ENCODE measurements around the gene MISP.

Gene MISP

DNA sequence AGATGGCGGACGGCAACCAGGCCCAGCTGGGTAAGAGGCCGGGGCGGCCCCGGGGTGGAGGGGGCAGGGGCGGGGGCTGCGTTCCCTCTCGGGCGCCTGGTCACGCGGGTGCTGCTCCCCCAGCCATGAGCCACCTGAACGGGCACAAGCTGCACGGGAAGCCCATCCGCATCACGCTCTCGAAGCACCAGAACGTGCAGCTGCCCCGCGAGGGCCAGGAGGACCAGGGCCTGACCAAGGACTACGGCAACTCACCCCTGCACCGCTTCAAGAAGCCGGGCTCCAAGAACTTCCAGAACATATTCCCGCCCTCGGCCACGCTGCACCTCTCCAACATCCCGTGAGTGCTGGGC, 57.5 kb downstream of the MISP start:
- DNase-seq (ENCODE audit: low read depth in 1 of 2, low spot score in 1 of 2): no peak

DNA sequence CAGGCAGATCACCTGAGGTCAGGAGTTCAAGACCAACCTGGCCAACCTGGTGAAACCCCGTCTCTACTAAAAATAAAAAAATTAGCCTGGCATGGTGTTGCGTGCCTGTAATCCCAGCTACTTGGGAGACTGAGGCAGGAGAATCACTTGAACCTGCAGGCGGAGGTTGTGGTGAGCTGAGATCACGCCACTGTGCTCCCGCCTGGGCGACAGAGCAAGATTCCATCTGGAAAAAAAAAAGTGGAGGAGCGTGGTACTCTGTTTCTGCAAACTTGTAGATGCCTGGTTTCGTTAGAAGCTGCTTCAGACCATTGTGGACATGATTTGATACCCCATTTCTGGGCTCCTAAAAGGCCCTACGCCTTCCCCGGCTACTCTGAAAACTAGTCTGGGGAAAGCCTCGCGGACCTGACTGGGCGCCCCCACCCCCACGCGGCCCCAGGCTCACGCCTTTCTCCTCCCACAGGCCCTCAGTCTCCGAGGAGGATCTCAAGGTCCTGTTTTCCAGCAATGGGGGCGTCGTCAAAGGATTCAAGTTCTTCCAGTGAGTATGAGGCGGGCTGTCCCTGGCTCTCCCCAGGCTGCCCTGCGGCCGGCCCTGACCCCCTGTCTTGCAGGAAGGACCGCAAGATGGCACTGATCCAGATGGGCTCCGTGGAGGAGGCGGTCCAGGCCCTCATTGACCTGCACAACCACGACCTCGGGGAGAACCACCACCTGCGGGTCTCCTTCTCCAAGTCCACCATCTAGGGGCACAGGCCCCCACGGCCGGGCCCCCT, 59.4 kb downstream of the MISP start:
- no peak for DNase-seq (ENCODE audit: low read depth in 1 of 2, low spot score in 1 of 2)

DNA sequence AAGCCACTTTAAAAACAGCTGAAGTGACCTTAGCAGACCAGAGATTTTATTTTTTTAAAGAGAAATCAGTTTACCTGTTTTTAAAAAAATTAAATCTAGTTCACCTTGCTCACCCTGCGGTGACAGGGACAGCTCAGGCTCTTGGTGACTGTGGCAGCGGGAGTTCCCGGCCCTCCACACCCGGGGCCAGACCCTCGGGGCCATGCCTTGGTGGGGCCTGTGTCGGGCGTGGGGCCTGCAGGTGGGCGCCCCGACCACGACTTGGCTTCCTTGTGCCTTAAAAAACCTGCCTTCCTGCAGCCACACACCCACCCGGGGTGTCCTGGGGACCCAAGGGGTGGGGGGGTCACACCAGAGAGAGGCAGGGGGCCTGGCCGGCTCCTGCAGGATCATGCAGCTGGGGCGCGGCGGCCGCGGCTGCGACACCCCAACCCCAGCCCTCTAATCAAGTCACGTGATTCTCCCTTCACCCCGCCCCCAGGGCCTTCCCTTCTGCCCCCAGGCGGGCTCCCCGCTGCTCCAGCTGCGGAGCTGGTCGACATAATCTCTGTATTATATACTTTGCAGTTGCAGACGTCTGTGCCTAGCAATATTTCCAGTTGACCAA, 60.1 kb downstream of the MISP start:
- DNase-seq (ENCODE audit: low read depth in 1 of 2, low spot score in 1 of 2): no peak

DNA sequence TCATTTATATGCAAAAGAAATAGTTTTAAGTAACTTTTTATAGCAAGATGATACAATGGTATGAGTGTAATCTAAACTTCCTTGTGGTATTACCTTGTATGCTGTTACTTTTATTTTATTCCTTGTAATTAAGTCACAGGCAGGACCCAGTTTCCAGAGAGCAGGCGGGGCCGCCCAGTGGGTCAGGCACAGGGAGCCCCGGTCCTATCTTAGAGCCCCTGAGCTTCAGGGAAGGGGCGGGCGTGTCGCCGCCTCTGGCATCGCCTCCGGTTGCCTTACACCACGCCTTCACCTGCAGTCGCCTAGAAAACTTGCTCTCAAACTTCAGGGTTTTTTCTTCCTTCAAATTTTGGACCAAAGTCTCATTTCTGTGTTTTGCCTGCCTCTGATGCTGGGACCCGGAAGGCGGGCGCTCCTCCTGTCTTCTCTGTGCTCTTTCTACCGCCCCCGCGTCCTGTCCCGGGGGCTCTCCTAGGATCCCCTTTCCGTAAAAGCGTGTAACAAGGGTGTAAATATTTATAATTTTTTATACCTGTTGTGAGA, 60.7 kb downstream of the MISP start:
- no peak for DNase-seq (ENCODE audit: low read depth in 1 of 2, low spot score in 1 of 2)

DNA sequence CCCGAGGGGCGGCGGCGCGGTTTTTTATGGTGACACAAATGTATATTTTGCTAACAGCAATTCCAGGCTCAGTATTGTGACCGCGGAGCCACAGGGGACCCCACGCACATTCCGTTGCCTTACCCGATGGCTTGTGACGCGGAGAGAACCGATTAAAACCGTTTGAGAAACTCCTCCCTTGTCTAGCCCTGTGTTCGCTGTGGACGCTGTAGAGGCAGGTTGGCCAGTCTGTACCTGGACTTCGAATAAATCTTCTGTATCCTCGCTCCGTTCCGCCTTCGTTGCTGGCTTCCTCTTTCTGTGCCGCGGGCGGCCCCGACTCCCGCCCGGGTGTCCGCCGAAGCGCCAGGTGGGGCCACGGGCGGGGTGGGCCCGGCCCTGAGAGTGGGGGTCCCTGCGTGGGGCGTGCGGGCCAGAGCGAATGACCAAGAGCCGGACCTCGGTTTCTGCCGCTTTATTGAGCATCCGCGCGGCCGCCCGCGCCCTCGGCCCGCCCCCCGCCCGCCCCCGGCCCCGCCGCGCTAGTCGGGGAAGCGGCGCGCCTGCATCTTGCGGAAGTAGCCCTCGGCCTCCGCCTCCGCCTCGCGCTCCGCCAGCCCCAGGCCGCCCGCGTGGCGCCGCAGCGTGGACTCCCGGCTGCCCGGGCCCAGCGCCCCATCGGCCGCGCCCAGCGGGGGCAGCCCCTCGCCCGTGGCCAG, 61.3 kb downstream of the MISP start:
- no peak for DNase-seq (ENCODE audit: low read depth in 1 of 2, low spot score in 1 of 2)

DNA sequence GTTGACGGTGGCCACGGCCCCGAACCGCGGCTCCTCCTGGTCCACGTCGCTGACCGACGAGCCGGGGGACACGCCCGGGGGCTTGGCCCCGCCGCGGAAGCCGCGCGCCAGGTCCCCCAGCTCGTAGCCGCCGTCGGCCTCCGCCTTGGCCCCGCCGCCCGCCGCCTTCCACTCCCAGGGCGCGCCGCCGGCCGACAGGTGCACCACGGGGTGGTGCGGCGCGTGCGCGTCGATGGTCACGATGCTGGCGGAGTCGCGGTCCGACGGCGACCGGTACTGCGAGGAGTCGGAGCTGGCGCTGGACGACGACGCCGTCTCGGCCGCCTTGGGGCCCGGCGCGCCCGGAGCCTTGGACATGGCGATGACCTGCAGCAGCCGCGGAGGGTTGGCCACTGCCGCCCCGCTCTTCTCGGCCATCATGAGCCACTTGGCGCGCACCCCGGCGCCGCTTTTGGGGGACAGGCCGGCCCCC, 61.9 kb downstream of the MISP start:
- DNase-seq (ENCODE audit: low read depth in 1 of 2, low spot score in 1 of 2): no peak

DNA sequence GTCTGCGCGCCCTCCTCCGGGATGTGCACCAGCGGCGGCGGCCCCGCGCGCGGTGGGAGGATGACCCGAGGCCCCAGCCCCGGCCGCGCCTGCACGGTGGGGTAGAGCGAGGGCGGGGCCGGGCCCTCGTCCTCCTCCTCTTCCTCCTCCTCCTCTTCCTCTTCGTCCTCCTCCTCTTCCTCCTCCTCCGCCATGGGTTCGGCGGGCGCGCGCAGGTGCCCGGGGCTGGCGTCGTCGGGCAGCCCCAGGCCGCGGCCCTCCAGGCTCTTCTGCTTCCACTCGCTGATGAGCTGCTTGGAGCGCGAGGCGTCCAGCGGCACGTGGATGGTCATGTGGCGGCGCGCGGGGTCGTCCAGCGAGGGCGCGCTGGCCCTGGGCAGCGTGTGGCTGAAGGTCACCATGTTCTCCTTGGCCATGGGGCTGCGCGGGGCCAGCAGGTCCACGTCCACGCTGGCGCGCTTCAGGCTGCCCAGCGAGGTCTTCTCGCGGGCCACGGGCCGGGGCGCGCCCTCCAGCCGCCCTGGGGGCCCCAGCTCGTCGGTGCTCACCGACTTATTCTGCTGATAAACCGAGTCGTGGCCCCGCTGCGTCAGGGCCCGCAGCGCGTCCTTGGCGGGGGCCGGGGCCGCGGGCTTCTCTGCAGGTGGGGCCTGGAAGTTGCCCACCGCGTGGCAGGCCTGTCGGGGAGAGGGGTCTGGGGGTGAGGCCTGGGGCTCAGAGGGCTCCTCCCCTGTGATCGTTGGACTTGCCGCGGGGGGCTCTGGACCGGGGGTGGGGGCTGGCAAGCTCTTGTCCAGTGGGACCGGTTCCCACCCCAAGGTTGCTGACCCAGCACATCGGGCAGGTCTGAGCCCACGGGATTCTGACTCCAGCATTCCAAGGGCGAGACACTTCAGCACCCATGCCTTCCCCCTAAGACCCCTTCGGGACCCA, 62.6 kb downstream of the MISP start:
- DNase-seq (ENCODE audit: low read depth in 1 of 2, low spot score in 1 of 2): no peak

Measured in activated T-helper 1 cell treated with anti-CD3 and anti-CD28 coated beads, Interleukin-2, amount 50 U/mL, for 16 hours (primary cell).